Stomach (tissue), 9 donors: Measurements from ENCODE around the gene FAIM2. TPM values are rescaled to one million over a fixed set of nuclear protein-coding genes. Genes with fewer than 3 reads are reported as not detected.

Experiments used
- DNase-seq, 2 donors: peaks; one replicate each; pipeline versions ENCODE4 v3.0.0 to v3.0.0-alpha.2; 2013 to 2019
- H3K27ac ChIP-seq, 5 donors: fragments of 200-600 bp in 4 of 5; sonication (generic) in 4 of 5; one replicate each; pipeline ENCODE4 v1.5.1; 2013 to 2019; ENCODE audit warnings: mild to moderate bottlenecking in 1 of 5, moderate library complexity in 1 of 5
- H3K27me3 ChIP-seq, 3 donors: fragments of 200-600 bp; sonication (generic); one replicate each; pipeline ENCODE4 v1.5.1; 2017 to 2019; ENCODE audit warnings: mixed run types in 1 of 3
- H3K36me3 ChIP-seq, 4 donors: fragments of 200-600 bp; sonication (generic); 1 replicate in 3 of 4; 2 replicates in 1 of 4; pipeline ENCODE4 v1.5.1; 2016 to 2019
- H3K4me1 ChIP-seq, 4 donors: fragments of 200-600 bp; sonication (generic); one replicate each; pipeline ENCODE4 v1.5.1; 2016 to 2019
- H3K4me3 ChIP-seq, 4 donors: fragments of 200-600 bp; sonication (generic) in 3 of 4; one replicate each; pipeline ENCODE4 v1.5.1; 2016 to 2019; ENCODE audit warnings: mild to moderate bottlenecking in 1 of 4
- H3K9me3 ChIP-seq, 4 donors: fragments of 200-600 bp; sonication (generic); one replicate each; pipeline ENCODE4 v1.5.1; 2016 to 2019
- CTCF ChIP-seq, 7 experiments: fragments of 450-650 bp in 4 of 7; fragments of 200-600 bp in 3 of 7; sonication (generic) in 3 of 7; IDR thresholded peaks; one replicate each; pipeline ENCODE4 v1.5.1; 2016 to 2019; ENCODE audit warnings: antibody characterized with exemption in 7 of 7, control low read depth in 2 of 7, mild to moderate bottlenecking in 1 of 7
- EP300 ChIP-seq: sonication (generic); formaldehyde crosslinking; IDR thresholded peaks from one replicate; pipeline ENCODE4 v1.6.1; 2017; ENCODE audit warnings: antibody characterized with exemption
- POLR2A ChIP-seq, 4 donors: fragments of 450-650 bp; IDR thresholded peaks; one replicate each; pipeline ENCODE4 v1.6.1; 2016; ENCODE audit warnings: antibody characterized with exemption in 4 of 4, control low read depth in 2 of 4, mild to moderate bottlenecking in 1 of 4, moderate library complexity in 1 of 4
- POLR2AphosphoS5 ChIP-seq, 3 donors: sonication (generic); formaldehyde crosslinking; IDR thresholded peaks; one replicate each; pipeline ENCODE4 v1.6.1; 2016; ENCODE audit warnings: antibody characterized with exemption in 3 of 3
- WGBS, 5 donors: extraction: QIAGEN DNeasy Blood & Tissue Kit in 3 of 5; methylation state at CpG; one replicate each; pipeline versions ENCODE4 v1.1.5 to v1.1.7; 2013 to 2018; 5-methylcytosine and 5-hydroxymethylcytosine counted together
- intact Hi-C: fragments of 100-400 bp; cut with DNase I; formaldehyde crosslinking; loops from one replicate; pipeline ENCODE4 v1.15.1; 2023; ENCODE audit warnings: low total_unique reads
- polyA plus RNA-seq, 3 donors: library from polyadenylated mRNA; stranded (reverse); fragments of 200-250 nt; gene quantifications; one replicate each; pipeline ENCODE4 v1.2.3, GENCODE V29; 2013
- total RNA-seq, 5 donors: library from RNA; depleted of rRNA; stranded (reverse); fragments of >200 nt; gene quantifications; one replicate each; pipeline versions ENCODE4 v1.1.0 to v1.2.3, GENCODE V29; 2014 to 2016
- donor health status: healthy with polysubstance abuse.
- donor health status: Bipolar disorder and iron deficiency.
- donor health status: healthy.

FAIM2 gene
- total and polyA plus RNA-seq, 8 donors: 1.1 to 44.6 (median 2.0) TPM

DNA sequence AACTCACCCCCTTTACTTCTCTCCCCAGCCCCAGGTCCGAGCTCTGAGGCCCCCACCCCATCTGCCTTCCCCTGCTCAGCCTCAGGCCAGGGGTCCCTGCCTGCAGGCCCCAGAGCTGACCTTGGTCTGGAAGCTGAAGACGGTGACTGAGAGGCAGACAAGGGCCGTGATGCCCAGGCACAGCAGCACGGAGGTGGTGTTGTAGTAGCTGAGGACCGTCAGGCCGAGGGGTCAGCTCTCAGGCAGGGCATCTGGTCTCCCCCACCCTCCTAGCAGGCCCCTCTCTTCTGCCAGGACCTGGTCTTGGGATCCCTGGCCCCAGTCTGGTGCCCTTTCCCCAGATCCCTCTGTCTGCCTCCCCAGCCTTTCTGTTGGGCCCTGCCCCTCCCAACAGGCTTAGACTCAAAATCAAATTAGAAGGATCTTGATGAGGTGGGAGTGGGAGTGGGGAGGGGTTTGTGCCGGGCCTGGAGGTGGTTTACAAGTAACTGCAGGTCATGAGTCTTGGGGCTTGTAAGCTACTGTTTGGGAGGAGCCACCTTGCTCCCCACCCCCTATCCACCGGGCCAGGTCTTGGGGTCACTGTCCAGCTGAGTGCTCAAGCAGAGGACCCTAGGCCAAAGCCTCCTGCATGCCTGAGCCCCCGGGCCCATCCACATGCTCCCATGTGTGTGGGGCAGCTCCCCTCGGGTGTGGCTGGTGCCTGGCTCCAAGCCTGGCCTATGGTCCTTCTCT is 14.2 kb downstream of the FAIM2 start:
- no peak for TF ChIP-seq POLR2AphosphoS5 (IDR thresholded peaks at IDR 0.05)
- no peak for DNase-seq
- no peak overlapping the region for H3K4me3 ChIP-seq
- H3K36me3 ChIP-seq: no peaks in the 10 kb centered on the region
- H3K27ac ChIP-seq: peak overlapping the region in 1 of 5 donors; percentile 70
- 63 to 78% (median 71%) methylated on average over 10 of the region's 10 CpGs for WGBS, 5 donors
- intact Hi-C loops: no loop called here
- no peaks in the 10 kb centered on the region for H3K9me3 ChIP-seq
- H3K27me3 ChIP-seq: peaks cover 0 to 6% (median 0%) of the 10 kb centered on the region in 3 donors
- H3K4me1 ChIP-seq: peaks cover 3 to 42% (median 17%) of the 10 kb centered on the region in 4 donors

DNA sequence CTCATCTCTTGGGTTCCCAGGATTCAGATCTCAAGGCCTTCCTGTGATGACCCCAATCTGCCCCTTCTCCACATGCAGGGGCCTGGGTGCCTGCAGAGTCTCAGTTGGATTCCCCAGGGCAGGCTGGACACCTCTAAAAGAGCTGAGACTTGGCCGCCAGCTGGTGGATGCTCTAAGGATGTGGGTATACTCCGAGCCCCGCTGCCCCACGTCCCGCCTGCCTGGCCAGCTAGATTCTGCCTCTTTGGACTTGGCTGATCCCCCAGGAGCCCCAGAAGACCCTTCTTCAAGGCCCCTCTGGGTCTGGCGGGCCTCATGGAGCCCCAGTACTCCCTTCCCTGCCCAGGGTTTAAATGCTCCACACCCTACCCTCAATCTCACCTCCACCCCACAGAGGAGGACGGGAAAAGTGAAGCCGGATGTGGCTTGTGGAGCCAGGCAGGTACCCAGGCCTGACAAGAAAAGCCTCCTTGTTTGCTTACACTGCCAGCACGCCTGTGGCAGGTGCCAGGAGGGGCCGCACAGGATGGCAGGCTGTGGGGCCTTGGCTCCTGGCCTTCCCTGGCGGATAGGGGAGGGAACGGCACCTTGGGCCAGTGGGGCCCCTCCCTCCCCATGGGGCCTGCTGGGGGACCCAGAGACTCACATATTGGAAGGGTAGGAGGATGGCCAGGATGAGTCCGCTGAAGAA is 15.1 kb downstream of the FAIM2 start:
- H3K36me3 ChIP-seq: no peaks in the 10 kb centered on the region
- peak; percentile 67 to 73 for DNase-seq
- H3K9me3 ChIP-seq: no peaks in the 10 kb centered on the region
- 48 to 67% (median 50%) methylated on average over 12 to 13 of the region's 13 CpGs for WGBS, 5 donors
- peaks cover 0 to 10% (median 0%) of the 10 kb centered on the region in 3 donors for H3K27me3 ChIP-seq
- H3K4me3 ChIP-seq: no peak overlapping the region
- peaks cover 3 to 36% (median 13%) of the 10 kb centered on the region in 4 donors for H3K4me1 ChIP-seq
- TF ChIP-seq EP300 (no peak), POLR2AphosphoS5 (IDR thresholded peaks at IDR 0.05) (peak in 1 of 3 donors; percentile 6), POLR2A (IDR thresholded peaks at IDR 0.05) (no peak), CTCF (IDR thresholded peaks at IDR 0.05) (peak in 3 of 7 experiments; percentile 4 to 19 (median 8))
- H3K27ac ChIP-seq: peak overlapping the region; percentile 19 to 70 (median 50)
- intact Hi-C loops: no loop called here

DNA sequence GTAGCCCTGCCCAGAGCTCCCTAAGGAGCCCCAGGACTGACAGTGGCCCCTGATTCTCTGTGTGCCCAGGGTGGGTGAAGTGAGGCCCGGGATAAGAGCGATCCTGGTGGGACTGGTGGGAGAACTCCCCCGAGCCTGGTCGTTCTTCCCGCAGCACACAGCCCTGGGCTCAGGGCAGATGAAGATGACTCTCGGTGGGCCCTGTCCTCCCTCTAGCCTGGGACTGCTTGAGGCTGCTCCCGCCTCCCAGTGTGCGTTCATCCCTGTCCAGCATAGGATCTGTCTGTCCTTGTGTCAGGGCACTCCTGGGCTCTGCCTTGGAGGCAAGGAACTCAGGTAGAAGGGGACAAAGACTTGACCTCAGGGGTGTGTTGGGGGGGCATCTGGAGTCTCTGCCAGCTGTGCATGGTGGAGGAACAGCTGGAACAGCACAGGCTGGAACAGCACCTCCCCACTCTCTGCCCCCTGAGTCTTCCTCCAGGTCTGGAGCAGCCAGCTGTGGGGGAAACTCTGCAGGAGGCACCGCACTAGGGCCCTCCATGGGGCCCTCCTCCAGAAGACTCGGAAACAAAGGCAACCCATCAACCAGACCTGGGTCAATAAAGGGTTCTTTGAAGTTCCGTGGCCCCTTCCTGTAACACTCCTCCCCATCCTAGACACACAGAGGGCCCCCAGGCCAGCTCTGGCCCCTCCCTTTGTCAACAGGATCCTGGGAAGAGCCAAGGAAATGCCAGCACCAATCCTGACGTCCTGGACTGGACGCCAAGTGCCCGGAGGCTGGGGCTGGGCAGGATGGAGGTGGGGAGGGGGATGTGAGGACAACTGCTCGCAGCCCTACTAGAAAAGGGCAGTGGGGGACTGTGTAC is 15.9 kb downstream of the FAIM2 start:
- intact Hi-C loops: no loop called here
- WGBS, 5 donors: 46 to 71% (median 62%) methylated on average over 13 to 15 of the region's 15 CpGs
- no peak for TF ChIP-seq POLR2A (IDR thresholded peaks at IDR 0.05)
- no peak for TF ChIP-seq CTCF (IDR thresholded peaks at IDR 0.05)
- no peak for TF ChIP-seq POLR2AphosphoS5 (IDR thresholded peaks at IDR 0.05)
- no peak for TF ChIP-seq EP300
- Histone ChIP-seq H3K4me1 (peaks cover 3 to 36% (median 13%) of the 10 kb centered on the region in 4 donors), H3K9me3 (no peaks in the 10 kb centered on the region), H3K27ac (peak overlapping the region in 2 of 5 donors; percentile 69 to 70), H3K27me3 (peaks cover 0 to 10% (median 0%) of the 10 kb centered on the region in 3 donors), H3K4me3 (no peak overlapping the region), H3K36me3 (no peaks in the 10 kb centered on the region)
- DNase-seq: peak in 1 of 2 donors; percentile 38

GRCh38 chr12:49887091-49887490 is 16.6 kb downstream of the FAIM2 start:
- no peaks in the 10 kb centered on the region for H3K9me3 ChIP-seq
- WGBS, 5 donors: 52 to 71% (median 58%) methylated on average over 9 of the region's 9 CpGs
- peaks cover 3 to 36% (median 13%) of the 10 kb centered on the region in 4 donors for H3K4me1 ChIP-seq
- H3K36me3 ChIP-seq: no peaks in the 10 kb centered on the region
- H3K27ac ChIP-seq: no peak overlapping the region
- TF ChIP-seq POLR2AphosphoS5 (IDR thresholded peaks at IDR 0.05): no peak
- TF ChIP-seq CTCF (IDR thresholded peaks at IDR 0.05): no peak
- intact Hi-C loops: no loop called here
- peaks cover 0 to 10% (median 0%) of the 10 kb centered on the region in 3 donors for H3K27me3 ChIP-seq
- H3K4me3 ChIP-seq: no peak overlapping the region
- no peak for DNase-seq
